SIG-M5 treated with dmso at 0.1 percent for 504 hours (cell line): ENCODE results near the gene PACS1.

Experiments used
- DNase-seq: peaks from one replicate; lab custom pipeline; 2025; ENCODE audit not compliant: unreplicated experiment; lab: John Stamatoyannopoulos, UW

The PACS1 gene

DNA sequence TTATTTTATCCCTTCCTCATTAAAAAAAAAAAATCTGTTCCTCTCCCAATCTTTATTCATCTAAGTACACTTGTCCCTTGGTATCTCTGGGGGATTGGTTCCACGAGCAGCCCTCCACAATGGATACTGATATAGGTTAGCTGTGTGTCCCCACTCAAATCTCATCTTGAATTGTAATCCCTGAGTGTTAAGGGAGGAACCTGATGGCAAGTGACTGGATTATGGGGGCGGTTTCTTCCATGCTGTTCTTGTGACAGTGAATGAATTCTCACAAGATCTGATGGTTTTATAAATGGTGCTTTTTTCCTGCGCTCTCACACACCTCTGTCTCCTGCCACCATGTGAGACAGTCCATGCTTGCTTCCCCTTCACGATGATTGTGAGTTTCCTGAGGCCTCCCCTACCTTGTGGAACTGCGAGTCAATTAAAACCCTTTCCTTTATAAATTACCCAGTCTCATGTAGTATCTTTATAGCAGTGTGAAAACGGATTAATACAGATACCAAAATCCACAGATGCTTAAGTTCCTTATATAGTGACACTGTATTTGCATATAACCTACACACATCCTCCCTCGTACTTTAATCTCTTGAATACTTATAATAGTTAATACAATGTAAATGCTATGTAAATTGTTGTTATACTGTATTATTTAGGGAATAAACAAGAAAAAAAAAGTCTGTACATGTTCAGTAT lies 62.0 kb downstream of the PACS1 start:
- DNase-seq, result no peak

DNA sequence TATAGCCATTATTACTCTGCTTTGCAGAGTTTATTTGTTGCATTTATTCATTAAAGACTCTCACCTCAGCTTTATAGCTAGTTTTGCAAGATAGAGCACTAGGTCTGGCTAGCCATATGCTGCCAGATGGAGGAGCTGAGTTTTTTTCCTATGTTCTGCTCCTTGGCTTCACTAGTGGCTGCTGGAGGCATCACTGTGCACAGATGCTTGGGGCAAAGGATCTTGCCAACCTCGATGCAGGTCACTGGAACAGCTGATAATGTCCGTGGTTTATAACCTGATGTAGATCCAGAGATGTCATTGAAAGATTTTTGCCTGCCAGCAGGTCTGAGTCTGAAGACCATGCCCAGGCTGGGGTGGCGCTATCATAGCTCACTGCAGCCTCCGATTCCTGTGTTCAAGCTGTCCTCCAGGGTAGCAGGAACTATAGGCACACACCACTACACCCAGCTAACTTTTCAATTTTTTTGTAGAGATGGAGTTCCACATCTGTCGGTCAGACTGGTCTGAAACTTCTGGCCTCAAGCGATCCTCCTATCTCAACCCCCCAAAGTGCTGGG lies 63.2 kb downstream of the PACS1 start:
- DNase-seq, result no peak

DNA sequence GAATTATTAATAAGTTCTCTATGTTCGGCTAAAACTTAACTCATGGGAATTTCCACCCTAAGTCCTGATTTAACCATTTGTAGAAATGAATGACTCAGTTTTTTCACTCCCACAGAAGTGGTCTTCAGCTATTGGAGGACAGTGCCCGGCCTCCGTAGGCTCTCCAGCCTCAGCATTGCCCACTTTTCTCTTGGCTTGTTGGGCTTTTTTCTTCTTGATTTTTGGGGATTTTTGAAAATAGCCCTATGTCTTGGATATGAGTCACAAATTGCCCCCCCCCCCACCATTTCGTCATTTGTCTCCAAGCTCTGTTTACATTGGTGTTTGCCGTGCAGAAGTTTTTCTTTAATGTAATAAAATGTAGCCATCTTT lies 66.7 kb downstream of the PACS1 start:
- DNase-seq, result no peak

DNA sequence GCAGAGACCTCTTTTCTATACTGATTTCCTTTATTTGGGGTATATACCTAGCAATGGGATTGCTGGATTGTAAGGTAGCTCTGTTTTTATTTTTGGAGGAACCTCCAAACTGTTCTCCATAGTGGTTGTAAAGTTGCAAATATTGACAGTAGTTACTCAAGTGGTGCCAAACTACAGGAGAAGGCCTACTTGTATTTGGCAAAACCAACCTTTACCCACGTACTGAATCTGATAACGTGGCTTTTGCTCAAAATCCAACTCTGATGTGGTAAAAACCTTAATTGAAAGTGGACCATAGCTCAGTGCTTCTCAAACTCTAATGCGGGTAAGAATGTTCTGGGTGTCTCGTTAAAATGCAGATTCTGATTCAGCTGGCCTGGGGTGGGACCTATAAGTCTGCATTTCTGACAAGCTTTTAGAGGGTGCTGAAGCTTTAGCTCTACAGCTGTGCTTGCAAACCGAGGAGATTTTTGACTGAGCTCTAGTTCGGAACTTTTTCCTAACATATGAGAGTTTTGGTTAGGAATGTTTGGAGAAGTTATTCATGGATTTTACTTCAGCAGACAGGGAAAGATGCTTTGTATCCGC lies 69.8 kb downstream of the PACS1 start:
- no peak for DNase-seq

DNA sequence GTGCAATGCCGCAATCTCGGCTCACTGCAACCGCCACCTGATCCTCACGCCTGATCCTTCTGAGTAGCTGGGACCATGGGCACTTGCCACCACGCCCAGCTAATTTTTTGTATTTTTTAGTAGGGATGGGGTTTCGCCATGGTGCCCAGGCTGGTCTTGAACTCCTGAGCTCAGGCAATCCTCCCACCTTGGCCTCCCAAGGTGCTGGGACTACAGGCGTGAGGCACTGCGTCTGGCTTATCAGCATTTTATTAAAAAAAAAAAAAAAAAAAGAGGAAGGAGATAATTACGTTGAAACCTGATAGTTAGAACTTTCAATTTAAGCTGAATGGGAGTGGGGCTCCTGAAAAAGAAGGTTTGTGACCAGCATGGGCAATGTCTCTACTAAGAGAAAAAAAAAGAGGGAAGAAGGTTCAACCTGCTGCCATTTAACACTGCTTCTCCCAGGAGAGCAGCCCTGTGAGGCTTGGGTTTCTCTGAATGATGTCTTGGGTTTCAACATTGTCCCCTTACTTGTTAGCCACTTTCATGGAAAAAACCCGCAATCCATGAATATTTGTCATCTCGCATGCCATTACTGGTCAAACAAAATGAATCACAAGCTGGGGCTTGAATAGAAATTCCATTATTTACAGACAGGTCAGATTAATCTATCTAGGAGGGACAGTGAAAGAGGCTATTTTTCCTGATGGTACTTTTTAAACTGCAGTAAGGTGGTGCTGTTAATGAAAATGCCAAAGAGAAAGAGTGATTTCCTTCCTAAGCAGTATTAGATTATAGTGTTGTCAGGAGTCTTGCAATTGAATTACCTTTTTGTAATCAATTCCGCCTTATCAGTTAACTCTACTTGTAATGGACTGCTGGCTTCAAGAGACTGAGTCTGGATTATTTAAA lies 72.5 kb downstream of the PACS1 start:
- no peak for DNase-seq

DNA sequence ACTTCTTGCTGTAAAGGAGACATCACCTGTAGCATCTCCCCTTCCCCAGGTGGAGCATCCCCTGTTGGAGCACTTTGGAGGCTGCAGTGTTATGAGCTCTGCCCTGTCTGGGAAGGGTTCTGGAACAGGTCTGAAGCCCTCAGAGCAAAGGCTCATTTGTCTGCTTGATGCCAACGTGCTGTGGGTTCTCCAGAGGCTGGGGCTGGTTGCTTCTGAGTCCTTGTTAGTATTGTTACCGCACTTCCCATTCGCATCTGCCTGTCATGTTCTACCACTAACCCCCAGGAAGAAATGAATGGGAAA lies 73.1 kb downstream of the PACS1 start:
- no peak for DNase-seq

DNA sequence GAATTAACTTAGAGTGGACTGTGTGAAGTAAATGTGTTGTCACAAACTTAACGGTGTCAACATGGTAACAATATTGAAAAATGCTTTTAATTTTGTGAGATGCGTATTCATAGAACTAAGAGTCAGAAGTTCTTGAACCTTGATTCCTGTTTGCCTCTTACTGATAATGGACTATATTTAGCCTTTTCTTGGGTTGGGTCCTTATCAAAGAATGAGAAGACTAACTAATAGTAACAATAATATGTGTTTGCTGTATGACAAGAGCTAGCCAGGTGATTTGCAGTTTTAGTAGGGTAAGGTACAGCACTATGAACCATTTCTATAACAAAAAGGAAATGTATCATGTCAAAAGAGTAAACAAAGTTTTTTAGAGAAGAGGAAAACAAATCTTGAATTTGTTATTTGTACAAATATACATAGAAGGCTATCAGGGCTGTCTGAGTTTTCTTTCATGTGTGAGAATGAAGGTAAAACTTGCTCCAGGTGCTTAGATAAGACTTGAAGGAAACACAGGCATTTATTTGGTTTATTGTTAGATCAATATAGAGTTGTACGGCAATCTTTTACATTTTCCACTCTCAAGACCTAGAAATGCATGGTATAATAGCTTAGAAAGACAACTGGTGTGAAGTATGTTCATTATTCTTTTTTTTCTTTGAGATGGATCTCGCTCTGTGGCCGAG lies 74.1 kb downstream of the PACS1 start:
- no peak for DNase-seq

DNA sequence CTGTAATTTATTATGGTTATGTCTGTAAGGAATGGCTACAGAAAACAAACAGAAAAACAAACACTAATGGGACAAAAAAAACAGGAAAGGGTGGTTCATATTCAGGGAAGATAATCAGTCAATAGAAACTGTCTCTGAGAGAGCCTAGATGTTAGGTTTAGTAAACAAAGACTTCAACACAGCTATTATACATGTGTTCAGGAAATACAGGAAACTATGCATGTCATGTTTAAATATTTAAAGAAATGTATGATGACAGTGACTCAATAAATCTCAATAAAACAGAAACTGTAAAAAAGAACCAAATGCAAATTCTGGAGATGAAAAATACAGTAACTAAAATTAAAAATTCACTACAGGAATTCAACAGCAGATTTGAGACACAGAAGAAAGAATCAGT lies 76.0 kb downstream of the PACS1 start:
- DNase-seq, result peak; percentile 44

DNA sequence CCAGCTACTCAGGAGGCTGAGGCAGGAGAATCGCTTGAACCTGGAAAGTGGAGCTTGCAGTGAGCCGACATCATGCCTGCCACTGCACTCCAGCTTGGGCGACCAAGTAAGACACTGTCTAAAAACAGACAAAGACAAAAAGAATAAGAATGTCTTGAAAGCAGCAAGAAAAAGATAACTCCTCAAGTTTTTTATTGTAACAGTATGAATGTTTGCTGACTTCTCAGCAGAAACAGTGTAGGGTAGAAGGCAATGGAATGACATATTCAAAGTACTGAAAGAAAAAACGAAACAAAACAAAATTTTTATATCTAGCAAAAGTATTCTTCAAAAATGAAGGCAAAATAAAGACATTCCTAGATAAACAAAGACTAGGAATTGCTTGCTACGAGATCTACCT lies 76.9 kb downstream of the PACS1 start:
- DNase-seq, result no peak

DNA sequence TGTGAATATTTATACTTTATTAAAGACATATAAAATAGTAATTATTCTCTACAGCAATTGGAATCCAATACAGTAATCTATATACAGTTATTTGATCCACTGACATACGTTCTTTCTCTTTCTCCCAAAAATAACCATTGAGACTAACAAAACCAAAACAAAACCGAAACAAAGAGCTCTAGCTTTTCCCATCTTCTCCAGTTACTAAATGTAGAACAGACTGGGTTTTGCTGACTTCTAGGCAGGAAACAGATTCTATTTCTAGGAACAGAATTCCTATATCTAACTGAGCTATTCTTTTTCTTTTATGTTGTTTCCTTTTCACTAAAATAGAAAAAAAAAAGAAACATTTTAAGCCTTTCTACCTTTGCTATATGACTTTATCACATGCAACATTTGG lies 80.1 kb downstream of the PACS1 start:
- DNase-seq, result no peak

DNA sequence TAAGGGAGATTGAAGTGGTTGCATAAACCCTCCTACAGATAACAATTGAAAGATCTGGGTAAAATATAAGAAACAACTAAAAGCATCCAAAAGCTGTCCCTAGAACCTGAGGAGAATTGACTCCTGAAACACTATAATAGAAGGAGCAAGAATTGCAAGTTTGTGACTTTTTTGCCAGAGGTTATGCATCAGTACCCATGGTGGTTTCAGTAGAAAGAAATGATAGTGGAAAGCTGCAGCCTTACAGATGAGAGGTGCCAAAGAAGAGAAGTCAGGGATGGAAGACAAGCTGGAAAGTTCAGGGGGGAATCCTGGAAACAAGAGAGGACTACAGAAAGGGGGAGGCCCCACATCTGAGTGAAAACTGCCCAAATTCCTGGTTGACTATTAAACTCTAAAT lies 80.7 kb downstream of the PACS1 start:
- no peak for DNase-seq

DNA sequence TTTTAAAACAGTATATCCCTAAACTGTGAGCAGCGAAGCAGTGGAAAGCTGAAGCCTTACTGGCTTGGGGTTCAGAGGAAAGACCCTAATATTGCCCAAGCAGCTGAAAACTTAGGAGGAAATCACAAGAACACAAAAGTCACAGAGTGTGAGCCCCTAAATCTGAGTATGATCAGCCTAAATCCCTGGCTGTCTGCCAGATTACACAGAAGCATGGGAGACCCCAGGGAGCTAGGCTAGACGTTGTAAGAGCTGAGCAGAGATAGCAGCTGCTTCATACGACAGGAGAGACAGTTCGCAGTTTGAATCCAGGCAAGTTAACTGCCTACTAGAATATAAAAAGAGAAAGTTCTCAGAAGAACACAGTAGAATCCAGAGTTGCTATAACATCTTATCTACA lies 81.2 kb downstream of the PACS1 start:
- no peak for DNase-seq

DNA sequence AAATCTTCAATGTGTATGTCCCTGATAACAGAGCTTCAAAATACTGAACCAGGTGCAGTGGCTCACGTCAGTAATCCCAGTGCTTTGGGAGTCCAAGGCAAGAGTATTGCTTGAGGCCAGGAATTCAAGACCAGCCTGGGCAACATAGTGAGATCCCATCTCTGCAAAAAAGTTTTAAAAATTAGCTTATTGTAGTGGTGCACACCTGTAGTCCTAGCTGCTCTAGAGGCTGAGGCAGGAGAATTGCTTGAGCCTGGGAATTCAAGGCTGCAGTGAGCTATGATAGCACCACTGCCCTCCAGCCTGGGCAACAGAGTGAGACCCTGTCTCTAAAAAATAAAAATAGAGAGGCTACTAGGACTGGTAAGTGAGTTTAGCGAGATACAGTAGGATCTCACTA lies 84.0 kb downstream of the PACS1 start:
- no peak for DNase-seq

DNA sequence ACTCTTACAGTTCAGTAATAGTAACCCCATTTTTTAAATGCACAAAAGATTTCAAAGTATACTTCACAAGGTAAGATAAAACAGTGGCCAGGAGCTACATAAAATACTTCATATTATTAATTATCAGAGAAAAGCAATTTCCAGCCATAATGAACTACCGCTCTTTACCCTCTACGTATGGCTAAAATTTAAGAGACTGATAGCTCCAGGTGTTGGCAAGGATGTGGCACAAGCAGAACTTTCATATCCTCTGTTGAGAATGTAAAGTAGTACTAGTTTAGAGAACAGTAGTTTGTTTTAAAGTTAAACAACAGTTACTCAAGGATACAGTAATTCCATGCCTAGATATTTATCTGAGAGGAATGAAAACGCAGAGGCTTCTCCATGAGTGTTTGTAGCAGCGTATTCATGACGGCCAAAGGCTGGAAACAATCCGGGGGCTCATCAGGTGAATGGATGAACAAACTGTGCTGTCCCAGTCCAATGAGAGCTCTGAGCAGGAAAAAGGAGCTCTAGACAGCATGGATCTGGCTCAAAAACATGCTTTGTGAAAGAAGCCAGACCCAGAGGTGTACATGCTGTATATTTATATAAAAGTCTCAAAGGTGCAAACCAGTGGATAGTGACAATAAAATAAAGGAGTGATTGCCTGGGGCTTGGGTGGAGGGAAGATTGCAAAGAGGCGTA lies 85.5 kb downstream of the PACS1 start:
- DNase-seq, result no peak

DNA sequence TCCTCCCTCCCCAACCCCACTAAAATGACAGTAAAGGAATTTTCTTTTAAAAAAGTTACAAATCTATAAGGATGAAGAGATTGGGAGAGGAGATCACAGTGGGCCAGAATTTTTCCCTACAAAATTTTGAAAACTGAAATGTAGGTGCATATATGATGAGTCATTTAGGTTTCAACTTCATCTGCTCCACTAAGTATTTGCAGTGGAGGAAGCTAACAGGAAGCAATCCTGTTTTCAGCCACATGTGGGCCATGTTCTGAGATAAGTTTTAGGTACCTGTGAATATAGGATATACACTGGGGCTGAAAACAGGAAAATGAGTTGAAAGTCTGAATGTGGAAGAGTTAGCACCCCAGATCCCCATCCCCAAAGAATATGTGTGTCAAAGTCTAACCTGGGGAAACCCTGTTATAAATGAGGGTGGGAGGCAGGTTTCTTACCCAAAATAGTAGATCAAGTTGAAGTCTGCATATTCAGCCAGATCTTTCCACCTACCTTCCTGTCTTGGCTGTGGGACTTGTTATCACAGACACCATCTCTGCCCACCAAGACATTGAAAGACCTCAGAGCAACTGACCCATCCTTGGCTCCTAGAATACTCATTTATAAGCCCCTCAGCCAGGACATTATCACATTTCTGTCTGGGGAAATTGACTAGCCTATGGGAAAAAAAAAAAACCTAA lies 87.3 kb downstream of the PACS1 start:
- DNase-seq, result no peak

DNA sequence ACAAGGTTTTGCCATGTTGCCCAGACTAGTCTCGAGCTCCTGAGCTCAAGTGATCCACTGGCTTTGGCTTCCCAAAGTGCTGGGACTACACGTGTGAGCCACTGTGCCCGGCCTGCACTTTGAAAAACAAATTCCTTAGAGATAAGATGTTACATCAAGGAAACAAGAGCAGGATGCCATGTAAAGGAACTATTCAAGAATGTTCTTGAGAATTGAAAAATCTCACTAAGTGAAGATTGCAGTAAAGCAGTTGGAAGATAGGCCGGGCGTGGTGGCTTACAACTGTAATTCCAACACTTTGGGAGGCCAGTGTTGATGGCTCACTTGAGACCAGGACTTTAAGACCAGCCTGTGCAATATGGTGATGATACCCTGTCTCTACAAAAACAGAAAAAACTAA lies 88.1 kb downstream of the PACS1 start:
- no peak for DNase-seq

DNA sequence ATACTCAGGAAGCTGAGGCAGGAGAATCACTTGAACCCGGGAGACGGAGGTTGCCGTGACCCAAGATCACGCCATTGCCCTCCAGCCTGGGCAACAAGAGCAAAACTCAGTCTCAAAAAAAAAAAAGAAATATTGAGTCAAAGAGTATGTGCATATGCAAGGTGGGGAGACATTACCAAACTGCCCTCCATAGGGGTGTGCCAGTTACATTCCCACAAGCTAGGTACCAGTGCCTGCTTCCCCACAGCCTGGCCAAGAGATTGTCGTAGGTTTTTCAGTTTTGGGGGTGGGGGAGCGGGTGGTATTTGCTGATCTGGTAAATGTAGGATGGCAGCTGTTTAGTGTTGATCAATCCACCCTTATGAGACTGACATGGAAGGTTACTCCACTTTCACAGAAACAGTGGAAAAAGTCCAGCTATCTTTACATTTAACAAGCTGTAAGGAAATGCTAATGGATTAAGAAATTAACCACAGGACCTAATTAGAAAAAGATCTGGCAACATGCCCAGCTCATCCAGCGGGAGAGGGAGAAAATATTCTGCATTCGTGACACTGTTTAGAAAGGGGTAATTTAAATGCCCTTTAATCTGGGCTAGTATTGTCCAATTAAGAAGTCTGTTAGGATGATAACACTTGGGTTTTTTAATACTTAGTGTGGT lies 89.4 kb downstream of the PACS1 start:
- no peak for DNase-seq

DNA sequence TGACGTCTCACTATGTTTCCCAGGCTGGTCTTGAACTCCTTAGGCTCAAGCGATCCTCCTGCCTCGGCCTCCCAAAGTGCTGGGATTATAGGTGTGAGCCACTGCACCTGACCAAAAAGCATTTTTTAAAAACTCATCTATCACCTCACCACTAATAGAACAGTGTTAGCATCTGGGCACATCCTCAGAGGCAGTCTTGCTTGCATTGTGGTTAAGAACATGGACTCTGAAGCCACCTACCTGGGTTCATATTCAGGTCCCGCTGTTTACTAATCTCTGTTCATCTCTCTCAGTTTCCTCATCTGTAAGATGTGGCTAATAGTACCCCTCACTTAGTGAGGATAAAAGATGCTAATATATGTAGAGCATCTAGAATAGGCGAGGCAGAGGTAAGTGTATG lies 90.6 kb downstream of the PACS1 start:
- no peak for DNase-seq

DNA sequence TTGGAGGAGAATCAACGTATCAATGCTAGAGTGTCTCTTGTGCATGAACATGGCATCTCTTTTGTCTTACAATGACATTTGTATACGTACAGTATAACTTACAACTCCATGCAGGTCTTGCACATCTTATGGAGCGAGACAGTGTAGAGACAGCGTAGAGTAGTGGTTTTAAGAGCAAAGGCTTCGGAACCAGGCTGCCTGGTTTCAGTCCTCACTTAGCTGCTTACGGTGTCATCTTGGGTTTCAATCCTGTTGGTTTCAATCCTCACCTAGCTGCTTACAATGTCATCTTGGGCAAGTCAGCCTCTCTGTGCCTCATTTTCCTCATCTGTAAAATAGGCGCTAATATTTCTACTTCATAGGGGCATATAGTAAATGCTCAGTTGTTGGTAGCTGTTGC lies 98.2 kb downstream of the PACS1 start:
- DNase-seq, result no peak

DNA sequence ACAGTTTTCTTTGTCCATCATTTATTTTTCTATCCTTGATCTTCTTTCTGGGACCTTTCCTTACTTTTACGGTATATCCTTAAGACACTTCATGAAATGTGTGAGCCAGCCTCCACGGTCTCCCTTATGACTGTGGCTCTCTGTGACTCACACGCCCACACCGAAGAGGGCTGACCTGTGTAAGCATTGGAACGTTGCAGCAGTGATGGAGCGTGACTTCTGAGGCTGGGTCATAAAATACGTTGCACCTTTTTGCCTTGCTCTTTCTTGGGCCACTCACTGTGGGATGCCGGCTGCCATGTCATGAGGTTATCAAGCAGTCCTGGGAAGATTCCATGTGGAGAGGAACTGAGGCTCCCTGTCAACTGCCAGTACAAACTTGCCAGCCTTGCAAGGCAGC lies 102.1 kb downstream of the PACS1 start:
- no peak for DNase-seq
